GM18858 (cell line): ENCODE data around the gene POTEH.
"Not testable (repeated sequence)": the region's sequence is repeated elsewhere in the genome, so short reads cannot be mapped to it uniquely, and the experiment has no call there.

Experiments
- ATAC-seq: cut with Tn5 transposase; IDR thresholded peaks from one replicate; pipeline ENCODE4 v1.9.1; 2021; ENCODE audit not compliant: unreplicated experiment

The POTEH gene

GRCh38 chr22:15689749-15690125 is at the start of gene POTEH:
Gene POTEH, plus strand, starts transcription at chr22:15690026. Its CDS starts 52 bp downstream, at chr22:15690078.
- not testable (repeated sequence) for ATAC-seq

- not testable (repeated sequence) for ATAC-seq
Measured at GRCh38 chr22:15642288-15642861, 47.5 kb upstream of the POTEH start.

GRCh38 chr22:15651954-15652353 is 37.9 kb upstream of the POTEH start:
- ATAC-seq = not testable (repeated sequence)

- ATAC-seq = not testable (repeated sequence)
Measured at GRCh38 chr22:15652738-15653137, 37.1 kb upstream of the POTEH start.

- not testable (repeated sequence) for ATAC-seq
Measured at GRCh38 chr22:15653241-15653640, 36.6 kb upstream of the POTEH start.

GRCh38 chr22:15661102-15661501 is 28.7 kb upstream of the POTEH start:
- not testable (repeated sequence) for ATAC-seq

GRCh38 chr22:15664682-15665081 is 25.1 kb upstream of the POTEH start:
- ATAC-seq = not testable (repeated sequence)

- not testable (repeated sequence) for ATAC-seq
Measured at GRCh38 chr22:15665478-15665877, 24.3 kb upstream of the POTEH start.

- not testable (repeated sequence) for ATAC-seq
Measured at GRCh38 chr22:15669430-15669829, 20.4 kb upstream of the POTEH start.

GRCh38 chr22:15679702-15680101 is 10.1 kb upstream of the POTEH start:
- not testable (repeated sequence) for ATAC-seq

- ATAC-seq = not testable (repeated sequence)
Measured at GRCh38 chr22:15684115-15684514, 5.7 kb upstream of the POTEH start.

GRCh38 chr22:15684695-15685094 is 5.1 kb upstream of the POTEH start:
- peak; percentile 66 for ATAC-seq

- ATAC-seq = not testable (repeated sequence)
Measured at GRCh38 chr22:15685641-15686040, 4.2 kb upstream of the POTEH start.

- not testable (repeated sequence) for ATAC-seq
Measured at GRCh38 chr22:15687086-15687485, 2.7 kb upstream of the POTEH start.

GRCh38 chr22:15687676-15688075 is 2.1 kb upstream of the POTEH start:
- ATAC-seq = not testable (repeated sequence)

GRCh38 chr22:15688090-15688489 is 1.7 kb upstream of the POTEH start:
- not testable (repeated sequence) for ATAC-seq

- ATAC-seq = not testable (repeated sequence)
Measured at GRCh38 chr22:15689012-15689748, 646 bp upstream of the POTEH start.

GRCh38 chr22:15713600-15713999 is 23.8 kb downstream of the POTEH start:
- not testable (repeated sequence) for ATAC-seq

GRCh38 chr22:15714125-15714524 is 24.3 kb downstream of the POTEH start:
- not testable (repeated sequence) for ATAC-seq

- ATAC-seq = not testable (repeated sequence)
Measured at GRCh38 chr22:15721884-15722283, 32.1 kb downstream of the POTEH start.

GRCh38 chr22:15729209-15729917 is 39.5 kb downstream of the POTEH start:
- ATAC-seq = not testable (repeated sequence)

GRCh38 chr22:15731023-15731422 is 41.2 kb downstream of the POTEH start:
- ATAC-seq = not testable (repeated sequence)
